SU-DHL-6 (cell line): ENCODE results near the gene SPATC1L.

Experiments used
- H2AFZ ChIP-seq: fragments of 200-600 bp; sonication (generic); 2 replicates; pipeline ENCODE4 v1.6.1; 2014; ENCODE audit warnings: low read depth, mild to moderate bottlenecking, moderate library complexity, mixed read lengths, antibody characterized with exemption, low read length; ENCODE audit not compliant: severe bottlenecking
- H3F3A ChIP-seq: fragments of 200-600 bp; shearing (Covaris generic); 2 replicates; pipeline ENCODE4 v1.6.0; 2016; ENCODE audit warnings: antibody characterized with exemption, mild to moderate bottlenecking; ENCODE audit not compliant: insufficient read depth
- H3K27ac ChIP-seq: fragments of 200-600 bp; sonication (generic); 2 replicates; pipeline ENCODE4 v1.5.1; 2016; ENCODE audit warnings: low read depth, mild to moderate bottlenecking, low read length, moderate library complexity, mixed read lengths
- H3K27me3 ChIP-seq: fragments of 200-600 bp; sonication (generic), shearing (Covaris generic); 2 replicates; pipeline ENCODE4 v1.6.0; 2014; ENCODE audit warnings: mild to moderate bottlenecking, low read length
- H3K36me3 ChIP-seq: fragments of 200-600 bp; sonication (generic); 2 replicates; pipeline ENCODE4 v1.6.1; 2014; ENCODE audit warnings: mild to moderate bottlenecking, low read length, mixed read lengths
- H3K4me2 ChIP-seq: fragments of 300-600, 200-600 bp; shearing (Covaris generic), sonication (generic); 2 replicates; pipeline ENCODE4 v1.6.0; 2014; ENCODE audit warnings: low read length, low read depth, mild to moderate bottlenecking; ENCODE audit not compliant: poor library complexity, severe bottlenecking
- H3K4me3 ChIP-seq: fragments of 200-600 bp; sonication (generic); 2 replicates; pipeline ENCODE4 v1.5.1; 2014; ENCODE audit warnings: antibody characterized with exemption, low read length, mild to moderate bottlenecking, mixed read lengths; ENCODE audit not compliant: insufficient read depth, poor library complexity, severe bottlenecking
- H3K79me2 ChIP-seq: fragments of 200-600 bp; sonication (generic); 2 replicates; pipeline ENCODE4 v1.6.1; 2014; ENCODE audit warnings: mild to moderate bottlenecking, low read length, moderate library complexity; ENCODE audit not compliant: insufficient read depth
- H3K9ac ChIP-seq: fragments of 200-600 bp; sonication (generic); 2 replicates; pipeline ENCODE4 v1.7.0; 2014; ENCODE audit warnings: mild to moderate bottlenecking, low read length
- H3K9me2 ChIP-seq: fragments of 200-600 bp; sonication (generic); replicated peaks from 2 replicates; pipeline ENCODE4 v1.6.1; 2014; ENCODE audit warnings: low read length; ENCODE audit not compliant: insufficient read depth
- H3K9me3 ChIP-seq: fragments of 200-600 bp; sonication (generic); 2 replicates; pipeline ENCODE4 v1.6.1; 2014; ENCODE audit warnings: low read length, mixed read lengths; ENCODE audit not compliant: insufficient read depth
- H4K20me1 ChIP-seq: fragments of 200-600 bp; sonication (generic); 2 replicates; pipeline ENCODE4 v1.6.1; 2014; ENCODE audit warnings: low read depth, mild to moderate bottlenecking, antibody characterized with exemption, low read length, moderate library complexity, mixed read lengths
- EZH2phosphoT487 ChIP-seq: fragments of 200-600 bp; sonication (generic), shearing (Covaris generic); conservative IDR thresholded peaks from 2 replicates; pipeline ENCODE4 v1.6.1; 2018; ENCODE audit warnings: mild to moderate bottlenecking, antibody characterized with exemption, low read length, moderate library complexity, mixed read lengths
- TF ChIP-seq, protein P1 (sequence below): fragments of 200-600 bp; sonication (generic); IDR thresholded peaks from one replicate; pipeline ENCODE4 v1.5.1; 2017; ENCODE audit warnings: antibody characterized with exemption, mild to moderate bottlenecking, low read length, moderate library complexity; ENCODE audit not compliant: insufficient read depth, poor library complexity, severe bottlenecking

SPATC1L gene

DNA sequence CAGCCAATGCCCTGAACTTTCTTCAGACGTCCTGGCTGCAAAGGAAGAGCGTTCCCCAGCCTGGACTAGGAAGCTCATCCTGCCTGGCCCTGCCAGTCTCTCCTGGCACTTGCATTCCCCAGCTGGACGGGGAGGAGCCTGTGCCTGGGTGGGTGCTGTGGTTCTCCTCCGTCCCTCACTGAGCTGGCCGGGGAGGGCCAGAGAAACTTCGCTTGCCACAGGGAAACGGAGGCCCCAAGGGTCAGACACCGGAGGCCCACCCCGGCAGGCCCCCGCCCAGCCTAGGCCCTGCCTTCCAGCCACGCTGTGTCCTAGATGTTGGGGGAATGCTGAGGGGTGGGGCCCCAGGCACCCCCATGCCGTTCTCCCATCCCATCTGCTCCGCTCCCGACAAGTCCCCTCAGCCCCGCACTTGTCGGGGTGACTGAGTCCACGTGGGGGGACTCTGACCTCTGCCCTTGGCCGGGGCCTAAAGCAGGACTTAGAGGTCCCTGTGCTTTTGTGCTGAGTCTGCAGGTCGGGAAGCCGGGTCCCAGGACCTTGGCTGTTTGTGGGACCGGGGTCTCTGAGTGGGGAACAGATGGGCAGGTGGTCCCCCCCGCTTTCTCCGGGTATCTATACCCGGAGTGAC, 33.7 kb downstream of the SPATC1L start:
- no peaks in the 10 kb centered on the region for H3K27me3 ChIP-seq
- no peak overlapping the region for H3K4me2 ChIP-seq
- H3F3A ChIP-seq: no peaks in the 10 kb centered on the region

GRCh38 chr21:46150073-46150472, 34.2 kb downstream of the SPATC1L start:
- Histone ChIP-seq H2AFZ (no peak overlapping the region), H3K9ac (no peak overlapping the region), H3K79me2 (no peaks in the 10 kb centered on the region), H3K4me2 (no peak overlapping the region), H3K27me3 (no peaks in the 10 kb centered on the region), H3K27ac (no peak overlapping the region), H3K36me3 (no peaks in the 10 kb centered on the region), H3K9me2 (no peaks in the 10 kb centered on the region), H3K9me3 (no peaks in the 10 kb centered on the region), H3F3A (no peaks in the 10 kb centered on the region), H4K20me1 (no peaks in the 10 kb centered on the region), H3K4me3 (no peak overlapping the region)
- TF ChIP-seq EZH2phosphoT487: no peak
- TF ChIP-seq, protein P1, sequence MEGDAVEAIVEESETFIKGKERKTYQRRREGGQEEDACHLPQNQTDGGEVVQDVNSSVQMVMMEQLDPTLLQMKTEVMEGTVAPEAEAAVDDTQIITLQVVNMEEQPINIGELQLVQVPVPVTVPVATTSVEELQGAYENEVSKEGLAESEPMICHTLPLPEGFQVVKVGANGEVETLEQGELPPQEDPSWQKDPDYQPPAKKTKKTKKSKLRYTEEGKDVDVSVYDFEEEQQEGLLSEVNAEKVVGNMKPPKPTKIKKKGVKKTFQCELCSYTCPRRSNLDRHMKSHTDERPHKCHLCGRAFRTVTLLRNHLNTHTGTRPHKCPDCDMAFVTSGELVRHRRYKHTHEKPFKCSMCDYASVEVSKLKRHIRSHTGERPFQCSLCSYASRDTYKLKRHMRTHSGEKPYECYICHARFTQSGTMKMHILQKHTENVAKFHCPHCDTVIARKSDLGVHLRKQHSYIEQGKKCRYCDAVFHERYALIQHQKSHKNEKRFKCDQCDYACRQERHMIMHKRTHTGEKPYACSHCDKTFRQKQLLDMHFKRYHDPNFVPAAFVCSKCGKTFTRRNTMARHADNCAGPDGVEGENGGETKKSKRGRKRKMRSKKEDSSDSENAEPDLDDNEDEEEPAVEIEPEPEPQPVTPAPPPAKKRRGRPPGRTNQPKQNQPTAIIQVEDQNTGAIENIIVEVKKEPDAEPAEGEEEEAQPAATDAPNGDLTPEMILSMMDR: no peak

More for the DNA sequence above, 33.7 kb downstream of the SPATC1L start:
- Histone ChIP-seq H3K27ac (no peak overlapping the region), H3K79me2 (no peaks in the 10 kb centered on the region), H3K36me3 (no peaks in the 10 kb centered on the region), H3K9me2 (no peaks in the 10 kb centered on the region), H3K9ac (no peak overlapping the region), H3K4me3 (no peak overlapping the region), H4K20me1 (no peaks in the 10 kb centered on the region), H3K9me3 (no peaks in the 10 kb centered on the region), H2AFZ (no peak overlapping the region)
- TF ChIP-seq, protein P1: no peak
- no peak for TF ChIP-seq EZH2phosphoT487

DNA sequence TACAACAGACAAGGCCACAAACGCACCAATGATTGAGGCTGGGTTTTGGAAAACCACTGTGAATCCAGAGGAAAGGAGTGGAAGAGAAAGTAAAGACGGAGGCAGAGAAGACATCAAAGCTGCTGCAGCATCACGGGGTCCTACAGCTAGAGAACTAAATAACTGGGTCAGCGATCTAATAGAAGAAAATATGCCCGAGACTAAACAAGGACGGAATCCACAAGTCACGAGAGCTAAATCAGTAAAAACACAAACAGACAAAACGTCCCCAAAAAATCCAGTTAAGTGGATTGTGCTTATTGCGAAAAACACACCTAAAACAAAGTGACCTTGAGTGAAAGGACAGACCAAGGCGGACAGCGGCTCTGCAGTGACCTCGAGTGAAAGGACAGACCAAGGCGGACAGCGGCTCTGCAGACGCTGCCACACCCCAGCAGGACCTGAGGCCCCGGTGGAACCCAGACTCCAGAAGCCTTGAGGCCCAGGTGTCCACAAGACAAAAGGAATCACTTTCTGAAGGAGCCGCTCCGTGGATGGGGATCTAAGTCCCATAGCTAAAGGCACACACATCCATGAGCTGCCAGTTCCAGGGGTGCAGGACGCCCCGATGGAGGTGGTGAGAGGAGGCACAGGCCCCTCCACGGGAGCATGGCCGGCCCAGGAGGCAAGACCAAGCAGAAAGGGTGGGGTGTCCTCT, 34.9 kb downstream of the SPATC1L start:
- Histone ChIP-seq H3K9me3 (no peaks in the 10 kb centered on the region), H3K4me3 (no peak overlapping the region), H3K9me2 (no peaks in the 10 kb centered on the region), H4K20me1 (no peaks in the 10 kb centered on the region), H3K27ac (no peak overlapping the region), H3K4me2 (no peak overlapping the region), H3K9ac (no peak overlapping the region), H2AFZ (no peak overlapping the region), H3K36me3 (no peaks in the 10 kb centered on the region), H3F3A (no peaks in the 10 kb centered on the region), H3K27me3 (no peaks in the 10 kb centered on the region), H3K79me2 (no peaks in the 10 kb centered on the region)
- TF ChIP-seq, protein P1: no peak
- TF ChIP-seq EZH2phosphoT487: no peak
